IMR-90 (cell line): ENCODE results near the gene PITPNC1. TPM values are rescaled to one million over a fixed set of nuclear protein-coding genes. Genes with fewer than 3 reads are reported as not detected.

Experiments used
- ATAC-seq: fragments of 200-7000 bp; cut with Tn5 transposase; 2 replicates; pipeline ENCODE4 v1.9.1; 2020; ENCODE audit warnings: low read depth, mild to moderate bottlenecking, moderate library complexity
- BruUV-seq: library from RNA; stranded (reverse); fragments of 400-500 nt; replicated peaks from 2 replicates; lab custom pipeline; 2021; lab: Mats Ljungman, UMichigan
- CTCF ChIA-PET: fragments of 300-600 bp; formaldehyde crosslinking; extraction: SDS; loops from one replicate; lab custom pipeline; 2021; ENCODE audit warnings: antibody characterized with exemption; lab: Yijun Ruan, JAX
- POLR2A ChIA-PET: fragments of 300-600 bp; sonication (Branson Sonifier 250); formaldehyde crosslinking; loops from one replicate; lab custom pipeline; 2022; ENCODE audit warnings: antibody characterized with exemption; ENCODE audit not compliant: unreplicated experiment; lab: Charles Lee
- DNase-seq: peaks from one replicate; pipeline ENCODE4 v3.0.0; 2013
- H2AFZ ChIP-seq: replicated peaks from 2 replicates; pipeline ENCODE3; 2013; ENCODE audit warnings: low read length, mild to moderate bottlenecking; ENCODE audit not compliant: poor library complexity
- H2AK5ac ChIP-seq: 2 replicates; pipeline ENCODE4 v1.6.1; 2013; ENCODE audit warnings: low read depth, low read length, inconsistent platforms
- H2AK9ac ChIP-seq: replicated peaks from 2 replicates; pipeline ENCODE3; 2013; ENCODE audit warnings: mild to moderate bottlenecking, low read depth, low read length, moderate library complexity; ENCODE audit not compliant: poor library complexity
- H2BK120ac ChIP-seq: 2 replicates; pipeline ENCODE4 v1.6.1; 2013; ENCODE audit warnings: low read depth, low read length, inconsistent platforms
- H2BK15ac ChIP-seq: 3 replicates; pipeline ENCODE4 v1.6.1; 2013; ENCODE audit warnings: low read depth, low read length, inconsistent platforms
- H2BK20ac ChIP-seq: 2 replicates; pipeline ENCODE4 v1.6.1; 2013; ENCODE audit warnings: low read depth, mild to moderate bottlenecking, inconsistent platforms, low read length, moderate library complexity
- H2BK5ac ChIP-seq: 2 replicates; pipeline ENCODE4 v1.6.1; 2013; ENCODE audit warnings: mild to moderate bottlenecking, low read depth, low read length, inconsistent platforms; ENCODE audit not compliant: poor library complexity, severe bottlenecking
- H3K14ac ChIP-seq: replicated peaks from 2 replicates; pipeline ENCODE4 v1.6.1; 2013; ENCODE audit warnings: low read depth, low read length, inconsistent platforms
- H3K18ac ChIP-seq: 2 replicates; pipeline ENCODE4 v1.6.1; 2013; ENCODE audit warnings: low read depth, low read length, control low read depth
- H3K23ac ChIP-seq: 2 replicates; pipeline ENCODE4 v1.6.1; 2013; ENCODE audit warnings: low read depth, low read length, inconsistent platforms
- H3K27ac ChIP-seq: 2 replicates; pipeline ENCODE4 v1.5.1; 2013; ENCODE audit warnings: mild to moderate bottlenecking, control low read depth, low read length; ENCODE audit not compliant: insufficient read depth
- H3K27me3 ChIP-seq: 2 replicates; pipeline ENCODE4 v1.6.1; 2013; ENCODE audit warnings: low read length; ENCODE audit not compliant: control insufficient read depth, insufficient read depth
- H3K36me3 ChIP-seq: 2 replicates; pipeline ENCODE4 v1.6.1; 2013; ENCODE audit warnings: low read length, mixed read lengths; ENCODE audit not compliant: control insufficient read depth, insufficient read depth
- H3K4ac ChIP-seq: 2 replicates; pipeline ENCODE4 v1.6.1; 2013; ENCODE audit warnings: low read depth, low read length, inconsistent platforms
- H3K4me1 ChIP-seq: 2 replicates; pipeline ENCODE4 v1.6.1; 2013; ENCODE audit warnings: low read length, mixed read lengths; ENCODE audit not compliant: control insufficient read depth, insufficient read depth
- H3K4me2 ChIP-seq: 2 replicates; pipeline ENCODE4 v1.6.1; 2013; ENCODE audit warnings: low read depth, mild to moderate bottlenecking, control low read depth, low read length, moderate library complexity
- H3K4me3 ChIP-seq: 2 replicates; pipeline ENCODE4 v1.5.1; 2013; ENCODE audit warnings: low read depth, mild to moderate bottlenecking, control low read depth, low read length, moderate library complexity; ENCODE audit not compliant: insufficient read depth
- H3K56ac ChIP-seq: 2 replicates; pipeline ENCODE4 v1.6.1; 2013; ENCODE audit warnings: low read length, inconsistent platforms; ENCODE audit not compliant: insufficient read depth; ENCODE audit errors: extremely low read depth
- H3K79me1 ChIP-seq, 2 experiments: 2 replicates each; pipeline ENCODE4 v1.6.1; 2013; ENCODE audit warnings: low read length in 2 of 2, inconsistent platforms in 1 of 2, low read depth in 1 of 2
- H3K9ac ChIP-seq: 2 replicates; pipeline ENCODE4 v1.6.1; 2013; ENCODE audit warnings: low read depth, low read length, control low read depth
- H3K9me1 ChIP-seq: 2 replicates; pipeline ENCODE4 v1.6.1; 2013; ENCODE audit warnings: low read length, inconsistent platforms; ENCODE audit not compliant: insufficient read depth
- H3K9me3 ChIP-seq: 2 replicates; pipeline ENCODE4 v1.6.1; 2013; ENCODE audit warnings: low read length; ENCODE audit not compliant: control insufficient read depth, insufficient read depth
- H4K20me1 ChIP-seq: 2 replicates; pipeline ENCODE4 v1.6.1; 2013; ENCODE audit warnings: low read length, inconsistent platforms; ENCODE audit not compliant: insufficient read depth
- H4K5ac ChIP-seq: 2 replicates; pipeline ENCODE4 v1.6.1; 2013; ENCODE audit warnings: mild to moderate bottlenecking, low read depth, low read length, control low read depth
- H4K8ac ChIP-seq, 2 experiments: 2 replicates each; pipeline ENCODE4 v1.6.1; 2013; ENCODE audit warnings: low read depth in 2 of 2, low read length in 2 of 2, control low read depth in 1 of 2, inconsistent platforms in 1 of 2
- H4K91ac ChIP-seq: 2 replicates; pipeline ENCODE4 v1.6.1; 2013; ENCODE audit warnings: low read depth, low read length, inconsistent platforms; ENCODE audit not compliant: insufficient read depth
- CEBPB ChIP-seq: IDR thresholded peaks from 2 replicates; pipeline ENCODE4 v1.6.1; 2012; ENCODE audit warnings: low read depth, low read length, improper control_type of control experiment
- MAFK ChIP-seq: IDR thresholded peaks from 2 replicates; pipeline ENCODE4 v1.6.1; 2012; ENCODE audit warnings: low read depth, low read length, improper control_type of control experiment
- WGBS, 2 experiments: methylation state at CpG; one replicate each; pipeline versions ENCODE4 v1.1.5 to v1.1.7; 2013; ENCODE audit warnings: missing lambda C conversion rate in 2 of 2; ENCODE audit not compliant: insufficient read length in 1 of 2; ENCODE audit errors: extremely low coverage in 2 of 2; 5-methylcytosine and 5-hydroxymethylcytosine counted together
- dilution Hi-C: fragments of 300-500 bp; cut with HindIII; formaldehyde crosslinking; loops from one replicate; pipeline ENCODE4 v1.14.3; 2018; ENCODE audit warnings: low sequenced_read_pairs; ENCODE audit not compliant: unreplicated experiment
- in situ Hi-C: fragments of 300-500 bp; cut with MboI; formaldehyde crosslinking; loops from 3 replicates; pipeline ENCODE4 v1.14.3; 2019; ENCODE audit warnings: low sequenced_read_pairs, inconsistent platforms, mixed read lengths
- intact Hi-C: fragments of 100-400 bp; cut with micrococcal nuclease; formaldehyde crosslinking; loops from 2 replicates; pipeline ENCODE4 v1.10.0; 2022
- polyA plus RNA-seq, 3 experiments: library from polyadenylated mRNA; depleted of rRNA; stranded (reverse); fragments of >200 nt; gene quantifications; 2 replicates each; pipeline ENCODE4 v1.2.3, GENCODE V29; 2012; ENCODE audit warnings: low replicate concordance in 1 of 3
- total RNA-seq: library from RNA; depleted of rRNA; stranded (reverse); fragments of >200 nt; gene quantifications from 2 replicates; pipeline ENCODE4 v1.2.3, GENCODE V29; 2012

PITPNC1 gene
- total and polyA plus RNA-seq, 2 of the 4 experiments (the other 2 are of a cell fraction), result 4.1 TPM

GRCh38 chr17:67558740-67559380, 181.8 kb downstream of the PITPNC1 start:
- no peak overlapping the region for H3K4me3 ChIP-seq
- H2BK20ac ChIP-seq, result no peak overlapping the region
- ChIA-PET CTCF (no interaction called here), POLR2A (no interaction called here)
- no peaks in the 10 kb centered on the region for H3K9me1 ChIP-seq
- dilution Hi-C loops, result no loop called here
- no peaks in the 10 kb centered on the region; a peak in 2 of 4 replicates for H3K79me1 ChIP-seq
- TF ChIP-seq MAFK (no peak), CEBPB (peak; percentile 59)
- DNase-seq, result peak; percentile 50
- no peaks in the 10 kb centered on the region for H3K36me3 ChIP-seq
- H2BK120ac ChIP-seq, result no peak overlapping the region
- no peak overlapping the region for H3K27ac ChIP-seq
- 20% methylated on average over 1 of the region's 5 CpGs; no CpG with 5 or more reads in 1 of the 2 experiments for WGBS, 2 experiments
- no peak overlapping the region for H3K4ac ChIP-seq
- intact Hi-C loops, result no loop called here
- BruUV-seq, result no TSS peak
- no peaks in the 10 kb centered on the region for H3K27me3 ChIP-seq
- no peak overlapping the region for H4K5ac ChIP-seq
- no peak overlapping the region for H4K8ac ChIP-seq
- no peaks in the 10 kb centered on the region for H4K20me1 ChIP-seq
- H2BK5ac ChIP-seq, result no peak overlapping the region
- no peak overlapping the region for H4K91ac ChIP-seq
- no peaks in the 10 kb centered on the region; the same call in 1 of the 2 replicates for H3K4me1 ChIP-seq
- no peak overlapping the region for H2AK5ac ChIP-seq
- no peak overlapping the region; the same call in 1 of the 2 replicates for H3K14ac ChIP-seq
- H2AK9ac ChIP-seq, result no peak overlapping the region
- in situ Hi-C loops, result no loop called here
- no peak; the same call in 1 of the 2 replicates for ATAC-seq
- H2AFZ ChIP-seq, result no peak overlapping the region
- H3K9me3 ChIP-seq, result no peaks in the 10 kb centered on the region
- no peak overlapping the region for H3K9ac ChIP-seq
- H3K23ac ChIP-seq, result no peak overlapping the region
- no peak overlapping the region for H2BK15ac ChIP-seq
- no peak overlapping the region for H3K4me2 ChIP-seq
- no peak overlapping the region for H3K56ac ChIP-seq
- no peak overlapping the region for H3K18ac ChIP-seq
